Measurements from ENCODE around the gene TMEM218.

TMEM218 gene

DNA sequence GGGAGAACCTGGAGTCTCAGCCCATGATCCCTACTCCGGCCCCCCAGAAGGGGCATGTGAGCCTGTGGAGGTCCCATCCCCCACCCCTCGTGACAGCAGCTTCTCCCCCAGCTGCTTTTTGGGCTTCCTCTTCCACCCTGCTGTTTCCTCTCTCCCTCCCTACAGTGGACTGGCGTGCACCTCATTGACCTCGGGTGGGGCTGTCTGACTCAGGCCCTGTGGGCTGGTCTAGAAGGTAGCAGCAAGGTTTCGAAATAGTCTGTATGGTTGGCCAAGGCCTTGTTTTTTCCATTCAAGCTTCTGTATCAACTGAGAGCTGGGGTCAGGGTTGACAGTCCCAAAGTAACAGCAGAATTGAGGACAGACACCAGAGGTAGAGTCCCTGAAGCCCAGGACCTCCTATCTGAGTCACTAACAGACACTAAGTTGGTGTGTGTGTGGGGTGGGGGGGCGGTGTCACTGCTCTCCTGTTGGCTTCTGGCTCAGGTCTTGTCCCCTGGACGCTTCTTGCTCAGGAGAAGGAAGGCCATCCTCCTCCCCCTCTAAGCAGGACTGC is 40.6 kb downstream of the TMEM218 start:
- peak; percentile 31 for DNase-seq (ENCODE audit: low read depth, low spot score)
- TF ChIP-seq, protein P1, sequence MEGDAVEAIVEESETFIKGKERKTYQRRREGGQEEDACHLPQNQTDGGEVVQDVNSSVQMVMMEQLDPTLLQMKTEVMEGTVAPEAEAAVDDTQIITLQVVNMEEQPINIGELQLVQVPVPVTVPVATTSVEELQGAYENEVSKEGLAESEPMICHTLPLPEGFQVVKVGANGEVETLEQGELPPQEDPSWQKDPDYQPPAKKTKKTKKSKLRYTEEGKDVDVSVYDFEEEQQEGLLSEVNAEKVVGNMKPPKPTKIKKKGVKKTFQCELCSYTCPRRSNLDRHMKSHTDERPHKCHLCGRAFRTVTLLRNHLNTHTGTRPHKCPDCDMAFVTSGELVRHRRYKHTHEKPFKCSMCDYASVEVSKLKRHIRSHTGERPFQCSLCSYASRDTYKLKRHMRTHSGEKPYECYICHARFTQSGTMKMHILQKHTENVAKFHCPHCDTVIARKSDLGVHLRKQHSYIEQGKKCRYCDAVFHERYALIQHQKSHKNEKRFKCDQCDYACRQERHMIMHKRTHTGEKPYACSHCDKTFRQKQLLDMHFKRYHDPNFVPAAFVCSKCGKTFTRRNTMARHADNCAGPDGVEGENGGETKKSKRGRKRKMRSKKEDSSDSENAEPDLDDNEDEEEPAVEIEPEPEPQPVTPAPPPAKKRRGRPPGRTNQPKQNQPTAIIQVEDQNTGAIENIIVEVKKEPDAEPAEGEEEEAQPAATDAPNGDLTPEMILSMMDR (IDR thresholded peaks at IDR 0.05; ENCODE audit: low read depth, low read length) = no peak
- in situ Hi-C loops (cut with HindIII; ENCODE audit: low sequenced_read_pairs) = no loop called here
- no peak overlapping the region for H3K4me3 ChIP-seq (ENCODE audit: low read depth, low read length)

DNA sequence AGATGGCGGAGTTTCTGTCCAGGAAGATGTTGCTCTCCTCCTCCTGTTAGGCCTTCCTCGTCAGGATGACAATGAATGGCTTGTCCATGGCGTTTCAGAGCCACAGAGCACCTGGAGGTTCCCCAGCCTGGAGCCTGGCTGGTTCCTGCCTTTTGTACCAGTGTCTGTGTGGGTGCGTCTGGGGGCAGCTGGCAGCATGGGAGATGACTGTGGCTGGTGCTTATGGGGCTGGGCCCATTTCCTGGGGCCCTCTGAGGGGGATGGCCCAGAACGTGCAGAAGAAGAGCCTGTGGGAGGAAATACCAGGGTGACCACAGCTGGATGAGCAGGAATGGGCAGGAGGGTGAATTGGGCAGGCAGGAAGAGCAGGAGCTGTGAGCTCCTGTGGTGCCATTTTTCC is 41.6 kb downstream of the TMEM218 start:
- TF ChIP-seq, protein P1 (IDR thresholded peaks at IDR 0.05; ENCODE audit: low read depth, low read length) = no peak
- in situ Hi-C loops (cut with HindIII; ENCODE audit: low sequenced_read_pairs) = no loop called here
- no peak overlapping the region for H3K4me3 ChIP-seq (ENCODE audit: low read depth, low read length)
- no peak for DNase-seq (ENCODE audit: low read depth, low spot score)

- DNase-seq (ENCODE audit: low read depth, low spot score) = no peak
- TF ChIP-seq, protein P1 (IDR thresholded peaks at IDR 0.05; ENCODE audit: low read depth, low read length) = no peak
- in situ Hi-C loops (cut with HindIII; ENCODE audit: low sequenced_read_pairs) = no loop called here
- H3K4me3 ChIP-seq (ENCODE audit: low read depth, low read length) = no peak overlapping the region
Observed at GRCh38 chr11:125069008-125069407, 42.4 kb downstream of the TMEM218 start.

DNA sequence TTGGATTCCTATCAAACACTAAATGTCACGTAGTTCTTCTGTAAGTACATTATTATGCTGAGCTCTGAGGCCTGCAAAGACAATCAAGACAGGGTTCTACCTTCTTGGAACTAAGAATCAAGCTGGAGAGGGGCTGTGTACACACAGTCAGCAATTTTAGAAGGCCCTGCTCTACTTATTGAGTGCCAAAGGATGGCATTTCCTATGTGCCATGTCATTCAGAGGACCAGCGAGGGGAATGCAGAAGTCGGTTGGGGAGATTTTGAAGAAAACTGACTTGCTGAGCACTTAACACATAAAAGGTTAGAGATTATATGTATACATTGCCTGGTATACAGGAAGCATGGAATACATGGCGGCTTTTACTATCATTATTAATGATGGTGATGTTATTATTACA is 43.1 kb downstream of the TMEM218 start:
- TF ChIP-seq, protein P1 (IDR thresholded peaks at IDR 0.05; ENCODE audit: low read depth, low read length) = no peak
- H3K4me3 ChIP-seq (ENCODE audit: low read depth, low read length) = no peak overlapping the region
- in situ Hi-C loops (cut with HindIII; ENCODE audit: low sequenced_read_pairs) = no loop called here
- no peak for DNase-seq (ENCODE audit: low read depth, low spot score)

DNA sequence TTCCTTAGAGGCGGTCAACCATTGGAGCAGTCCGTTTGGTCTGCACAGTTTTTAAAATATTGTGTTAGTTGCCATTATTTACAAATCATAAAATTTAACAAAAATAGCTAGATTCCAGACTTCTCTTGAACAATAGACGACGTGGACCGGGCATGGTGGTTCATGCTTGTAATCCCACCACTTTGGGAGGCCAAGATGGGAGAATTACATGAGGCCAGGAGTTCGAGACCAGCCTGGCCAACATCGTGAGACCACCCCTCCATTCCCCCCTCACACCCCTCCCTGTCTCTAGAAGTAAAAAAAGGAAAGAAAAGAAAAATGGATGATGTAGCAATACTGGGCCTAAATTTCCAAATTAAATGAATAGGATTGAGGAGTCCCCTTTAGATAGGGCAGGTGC is 47.4 kb downstream of the TMEM218 start:
- in situ Hi-C loops (cut with HindIII; ENCODE audit: low sequenced_read_pairs) = no loop called here
- TF ChIP-seq, protein P1 (IDR thresholded peaks at IDR 0.05; ENCODE audit: low read depth, low read length) = no peak
- DNase-seq (ENCODE audit: low read depth, low spot score) = no peak
- peak overlapping the region; percentile 58 for H3K4me3 ChIP-seq (ENCODE audit: low read depth, low read length)

GRCh38 chr11:125063429-125064043 is 47.9 kb downstream of the TMEM218 start:
- TF ChIP-seq, protein P1 (IDR thresholded peaks at IDR 0.05; ENCODE audit: low read depth, low read length) = no peak

More at GRCh38 chr11:125063429-125064043, 47.9 kb downstream of the TMEM218 start:
- H3K4me3 ChIP-seq (ENCODE audit: low read depth, low read length) = peak overlapping the region; percentile 58
- DNase-seq (ENCODE audit: low read depth, low spot score) = no peak
- in situ Hi-C loops (cut with HindIII; ENCODE audit: low sequenced_read_pairs) = no loop called here
